ENCODE data around the gene DLG1.

The DLG1 gene

DNA sequence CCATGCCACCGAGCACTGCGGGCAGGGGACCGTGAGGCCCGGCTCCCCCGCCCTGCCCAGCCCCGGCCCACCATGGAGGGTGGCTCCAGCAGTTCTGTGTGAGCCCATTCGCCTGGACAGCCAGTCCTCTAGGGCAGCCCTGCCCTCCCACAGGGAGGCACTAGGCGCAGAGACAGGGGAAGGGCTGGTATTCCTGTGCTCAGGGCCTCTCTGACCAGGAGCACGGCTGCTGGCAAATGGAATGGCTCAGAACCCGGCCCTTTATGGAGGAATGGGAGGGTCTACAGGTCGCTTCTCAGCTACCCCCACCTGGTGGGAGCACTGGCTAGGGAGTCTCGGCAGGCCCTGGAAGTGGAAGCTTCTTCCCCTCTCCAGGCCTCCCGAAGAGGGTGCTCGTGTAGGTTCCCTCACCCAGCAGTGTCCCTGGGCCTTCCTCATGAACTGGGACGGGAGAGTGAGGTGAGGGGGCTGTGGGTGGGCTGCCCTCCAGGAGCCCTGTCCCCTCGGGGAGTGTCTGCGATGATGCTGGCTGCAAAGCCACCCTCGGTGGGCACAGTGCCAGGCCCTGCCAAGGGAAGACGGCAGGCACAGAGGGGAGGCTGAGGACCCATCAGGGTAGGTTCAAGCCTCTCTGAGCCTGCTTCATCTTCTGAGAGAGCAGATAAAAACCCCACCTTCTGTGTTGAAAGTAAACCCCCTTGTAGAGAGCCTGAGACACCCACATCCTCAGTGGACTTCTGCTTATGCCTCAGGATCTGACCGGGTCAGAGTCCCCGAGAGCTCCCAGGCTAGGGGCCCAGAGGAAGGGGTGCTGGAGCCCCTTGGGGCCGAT lies 270.3 kb downstream of the DLG1 start:
- no peak for DNase-seq

DNA sequence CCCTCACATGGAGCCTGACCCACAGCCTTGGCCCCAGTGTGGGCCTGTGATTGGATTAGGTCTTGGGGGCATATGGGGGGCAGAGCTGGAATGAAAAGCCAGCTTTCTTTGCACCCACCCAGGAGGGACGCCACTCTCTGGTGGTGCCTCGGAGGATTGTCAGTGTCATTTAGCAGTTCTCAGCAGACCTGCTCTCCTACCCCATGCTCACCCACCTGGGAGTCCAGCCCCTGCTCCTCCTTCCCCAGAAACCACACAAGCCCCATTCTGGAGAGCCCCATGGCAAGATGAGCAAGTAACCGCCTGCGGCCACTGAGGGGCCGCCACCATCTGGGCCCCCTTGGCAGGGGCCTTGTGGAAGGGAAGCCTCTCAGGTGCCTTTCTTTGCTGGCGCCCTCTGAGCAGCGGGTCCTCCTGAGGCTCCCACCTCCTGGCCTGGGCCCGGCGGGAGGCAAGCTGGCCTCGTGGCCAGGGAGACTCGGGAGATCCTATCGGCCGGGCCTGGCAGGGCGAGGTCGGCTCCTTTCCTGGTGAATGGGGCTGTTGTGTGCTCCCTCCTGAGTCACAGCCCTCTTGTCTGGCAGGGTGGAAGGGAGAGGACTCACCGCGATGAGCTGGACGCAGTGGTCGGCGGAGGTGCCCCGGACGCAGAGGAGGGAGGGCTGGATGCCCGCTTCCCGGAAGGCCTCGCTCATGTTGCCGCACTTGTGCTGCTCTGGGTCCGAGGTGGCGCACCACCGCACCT lies 271.1 kb downstream of the DLG1 start:
- no peak for DNase-seq

DNA sequence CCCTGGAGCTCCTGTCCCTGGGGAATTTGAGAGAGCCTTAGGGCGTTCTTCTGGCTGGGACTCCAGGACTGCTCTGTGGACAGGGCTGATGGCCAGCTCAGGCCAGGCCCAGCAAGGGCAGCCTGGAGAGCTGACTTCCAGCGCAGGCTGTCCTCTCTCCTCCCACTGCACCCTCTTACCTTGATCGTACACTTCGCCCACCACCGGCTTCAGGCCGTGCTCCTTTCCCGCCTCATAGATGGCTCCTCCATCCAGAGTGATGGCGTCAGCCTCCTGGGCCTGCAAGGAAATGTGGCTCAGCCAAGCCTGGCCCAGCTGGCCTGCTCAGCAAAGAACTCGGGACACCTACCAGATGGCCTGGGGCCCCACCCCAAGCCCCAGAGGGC lies 271.9 kb downstream of the DLG1 start:
- DNase-seq: no peak

DNA sequence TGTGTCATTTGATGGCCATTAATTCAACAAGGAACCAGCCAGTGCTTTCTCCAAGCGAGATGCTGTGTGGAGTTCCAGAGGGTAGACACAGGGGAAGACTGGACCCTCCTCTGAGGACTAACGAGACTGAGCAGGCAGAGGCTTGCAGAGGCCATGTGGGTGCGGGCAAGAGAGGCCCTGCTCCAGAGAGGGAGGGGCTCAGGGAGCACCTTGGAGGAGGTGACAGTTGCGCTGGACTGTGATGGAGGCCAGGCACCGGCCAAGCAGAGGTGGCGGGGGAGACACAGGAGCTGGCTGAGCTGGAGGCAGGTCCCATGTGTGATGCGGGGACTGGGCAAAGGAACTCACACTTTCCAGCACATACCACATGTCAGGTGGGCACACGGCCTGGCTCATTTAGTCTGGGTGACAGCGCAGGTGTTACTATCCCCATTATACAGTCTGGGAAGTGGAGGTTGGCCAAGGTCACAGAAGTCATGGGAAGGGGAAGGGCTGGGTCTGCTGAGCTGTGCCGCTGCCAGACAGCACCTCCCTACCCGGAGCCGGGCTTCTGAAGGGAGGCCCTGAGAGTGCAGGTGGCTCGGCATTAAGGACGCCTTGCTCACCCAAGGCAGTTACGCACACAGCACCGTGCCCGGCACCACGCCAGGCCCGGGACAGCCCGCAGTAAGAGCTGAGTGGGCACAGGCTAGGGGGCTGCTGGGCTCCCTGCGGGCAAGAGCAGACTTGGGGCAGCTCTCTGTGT lies 272.5 kb downstream of the DLG1 start:
- no peak for DNase-seq

DNA sequence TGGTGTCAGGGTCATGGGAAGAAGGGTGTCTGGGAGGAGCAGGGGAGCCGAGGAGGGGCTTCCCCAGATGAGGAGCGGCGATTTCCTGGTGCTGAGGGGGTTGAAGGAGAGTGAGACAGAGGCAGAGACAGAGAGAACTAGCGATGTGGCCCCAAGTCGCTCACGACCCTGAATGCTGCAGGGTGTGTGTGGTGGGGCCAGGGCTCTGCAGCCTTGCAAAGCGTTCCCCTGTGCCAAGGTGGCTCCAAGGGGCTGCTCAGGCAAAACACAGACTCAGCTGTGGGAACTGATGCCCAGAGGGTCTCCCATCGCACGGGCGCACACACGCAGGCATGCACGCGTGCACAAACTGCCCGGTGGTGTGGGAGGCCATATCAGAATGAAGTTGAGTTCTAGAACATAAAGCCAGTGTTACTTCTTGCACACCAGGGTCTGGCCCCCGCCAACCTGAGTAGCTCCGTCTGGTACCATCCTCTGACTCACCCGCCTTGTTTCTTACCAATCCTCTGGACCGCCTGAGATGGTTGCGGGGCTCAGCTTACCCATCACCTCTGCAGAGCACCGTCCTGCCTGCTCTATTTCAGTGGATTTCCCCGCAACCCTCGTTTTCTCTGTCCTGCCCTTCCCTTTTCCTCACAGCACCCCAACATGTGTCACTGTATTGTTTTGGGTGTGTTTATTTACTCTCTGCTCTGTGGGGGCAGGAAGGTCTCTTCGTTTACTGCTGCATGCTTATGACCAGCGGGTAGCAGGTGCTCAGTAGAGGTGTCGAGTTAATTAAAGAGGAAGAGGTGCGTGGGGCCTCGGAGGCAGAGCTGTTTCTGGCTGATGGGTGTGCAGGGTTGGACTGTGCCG lies 273.3 kb downstream of the DLG1 start:
- DNase-seq: no peak

DNA sequence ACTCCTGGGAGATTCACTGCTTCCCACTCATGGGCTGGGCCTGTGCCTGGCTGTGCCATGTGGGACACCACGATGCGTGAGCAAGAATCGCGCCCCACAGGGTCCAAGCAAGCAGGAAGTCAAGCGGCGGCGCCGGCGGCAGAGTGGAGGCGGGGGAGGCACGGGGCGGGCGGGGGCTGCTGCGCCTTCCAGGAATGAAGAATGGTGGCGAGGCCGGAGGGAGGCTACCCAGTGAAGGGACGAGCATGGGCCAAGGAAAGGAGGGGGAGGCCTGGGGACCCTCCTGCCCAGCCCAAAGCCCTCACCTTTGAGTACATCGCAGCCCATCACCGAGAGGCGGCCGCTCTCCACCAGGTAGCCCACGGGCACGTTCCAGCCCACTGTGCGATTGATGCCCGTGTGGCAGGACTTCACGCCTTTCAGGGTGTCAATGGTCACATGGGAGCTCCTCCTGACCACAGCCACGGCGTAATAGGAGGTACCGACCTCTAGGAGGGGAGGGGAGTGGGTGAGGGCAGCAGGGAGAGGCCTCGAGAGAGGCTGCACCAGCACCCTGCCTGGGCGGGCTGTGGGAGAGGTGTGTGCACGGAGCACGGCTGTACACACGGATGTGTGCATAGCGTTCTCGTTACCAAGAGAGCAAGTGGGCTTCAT lies 274.3 kb downstream of the DLG1 start:
- no peak for DNase-seq

DNA sequence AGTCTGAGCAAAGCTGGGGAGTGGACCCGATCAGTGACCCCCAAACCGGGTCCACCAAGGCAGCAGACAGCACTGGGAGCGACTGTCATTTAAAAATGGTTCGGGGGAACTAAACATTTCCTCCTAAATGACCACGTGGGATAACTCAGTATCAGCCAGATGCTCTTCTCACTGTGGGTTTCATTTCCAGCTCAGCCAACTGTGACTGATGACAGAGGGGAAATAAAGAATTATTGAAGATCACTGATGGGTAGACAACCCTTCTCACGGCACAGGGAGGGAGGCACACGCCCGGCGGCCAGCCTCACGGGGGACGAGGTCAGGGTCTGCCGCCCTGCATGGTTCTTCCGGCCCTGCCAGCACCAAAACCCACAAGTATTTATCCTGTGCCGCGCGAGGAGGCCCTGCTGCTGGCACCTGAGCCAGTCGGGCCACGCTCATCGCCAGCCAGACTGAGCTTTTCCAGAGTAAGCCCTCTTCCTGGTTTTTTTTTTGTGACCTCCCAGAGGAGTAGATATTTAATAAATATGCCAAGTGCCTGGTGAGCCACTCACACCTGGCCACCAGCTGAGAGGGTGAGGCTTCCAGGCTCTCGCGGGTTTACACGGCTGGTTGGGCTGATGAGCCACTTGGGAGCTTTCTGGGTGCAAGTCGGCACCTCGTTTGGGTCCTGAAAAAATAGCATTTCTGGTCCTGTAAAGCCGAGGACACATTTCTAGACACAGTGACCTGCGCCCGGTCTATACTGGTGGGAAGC lies 275.0 kb downstream of the DLG1 start:
- no peak for DNase-seq

DNA sequence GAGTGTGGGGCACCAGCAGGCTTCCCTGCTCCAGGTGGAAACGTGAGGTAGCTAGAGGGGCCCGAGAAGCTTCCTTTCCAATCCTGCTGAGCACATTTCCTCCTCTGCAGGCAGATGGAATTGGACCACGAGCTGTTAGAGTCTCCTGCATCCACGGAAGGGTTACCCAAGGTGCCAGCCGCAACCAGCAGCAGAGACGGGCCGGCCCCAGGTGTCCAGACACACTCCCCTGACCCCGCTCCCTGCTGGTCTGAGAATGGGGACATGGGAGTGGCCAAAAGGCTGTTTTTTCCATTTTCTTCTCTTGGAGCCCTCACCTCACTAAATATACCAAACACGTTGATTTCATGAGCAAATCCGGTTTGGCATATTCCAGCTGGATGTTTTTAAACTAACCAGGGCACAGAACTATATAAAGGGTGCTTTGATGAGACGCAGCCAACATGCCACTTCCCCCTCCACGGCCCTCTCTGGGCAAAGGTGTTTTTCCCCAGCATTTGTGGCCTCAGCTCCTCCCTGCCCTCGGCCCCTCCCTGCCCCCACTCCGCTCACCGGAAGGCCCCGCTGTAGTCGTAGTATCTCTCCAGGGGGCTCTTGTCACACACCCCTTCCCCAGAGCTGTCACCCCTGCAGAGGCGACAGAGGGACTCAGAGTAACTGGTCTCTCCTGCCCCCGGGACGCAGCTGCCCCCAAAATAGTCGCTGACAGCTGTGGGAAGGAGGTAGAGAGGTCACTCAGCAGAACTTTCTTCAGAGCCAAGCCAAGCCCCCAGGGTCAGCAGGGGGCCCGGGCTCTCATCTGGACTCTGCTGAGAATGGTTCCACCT lies 275.8 kb downstream of the DLG1 start:
- no peak for DNase-seq

DNA sequence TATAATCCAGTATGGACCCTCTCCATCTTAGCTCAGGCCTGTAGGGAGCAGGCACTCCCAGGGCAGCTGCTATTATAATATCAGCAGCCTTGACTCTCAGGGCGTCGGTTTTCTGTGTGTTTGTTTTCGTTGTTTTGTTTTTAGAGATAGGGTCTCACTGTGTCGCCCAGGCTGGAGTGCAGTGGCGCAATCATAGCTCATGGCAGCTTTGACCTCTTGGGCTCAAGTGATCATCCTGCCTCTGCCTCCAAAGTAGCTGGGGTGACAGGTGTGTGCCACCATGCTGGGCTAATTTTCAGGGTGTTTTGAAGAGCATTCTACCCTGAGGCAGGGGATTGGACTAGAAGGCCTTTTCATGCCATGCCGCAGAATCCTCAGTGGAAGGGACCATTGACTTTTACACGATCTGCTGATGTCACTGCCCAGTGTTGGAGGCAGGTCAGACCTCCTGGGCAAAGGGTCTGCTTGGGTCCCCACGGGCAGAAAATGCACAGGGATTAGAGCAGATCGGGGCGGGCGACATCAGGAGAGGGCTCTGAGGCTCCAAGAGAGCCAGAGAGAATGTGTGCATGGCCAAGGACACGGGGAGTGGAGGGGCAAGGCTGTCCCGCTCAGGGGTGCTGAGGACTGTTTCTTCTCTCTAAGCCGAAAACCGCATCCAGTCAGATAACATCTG lies 276.5 kb downstream of the DLG1 start:
- DNase-seq: no peak

DNA sequence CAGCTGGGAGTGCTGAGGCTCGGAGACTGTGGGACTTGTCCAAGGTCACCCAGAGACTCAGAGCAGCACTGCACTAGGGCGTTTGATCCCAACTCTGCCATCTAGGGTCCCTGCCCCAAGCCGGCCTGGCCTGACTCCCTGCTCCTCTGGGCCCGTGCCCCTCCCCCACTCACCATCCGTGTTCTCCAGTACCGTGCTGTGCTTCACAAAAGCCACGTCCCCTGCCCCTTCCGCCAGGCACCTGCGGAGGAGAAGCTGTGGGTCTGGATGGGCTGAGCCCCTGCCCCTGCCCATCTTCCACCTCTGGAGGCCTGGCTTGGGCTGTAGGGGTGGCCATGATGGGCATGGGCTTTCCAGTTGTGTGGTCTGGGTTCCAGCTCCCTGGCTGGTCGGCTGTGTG lies 277.2 kb downstream of the DLG1 start:
- DNase-seq: no peak

DNA sequence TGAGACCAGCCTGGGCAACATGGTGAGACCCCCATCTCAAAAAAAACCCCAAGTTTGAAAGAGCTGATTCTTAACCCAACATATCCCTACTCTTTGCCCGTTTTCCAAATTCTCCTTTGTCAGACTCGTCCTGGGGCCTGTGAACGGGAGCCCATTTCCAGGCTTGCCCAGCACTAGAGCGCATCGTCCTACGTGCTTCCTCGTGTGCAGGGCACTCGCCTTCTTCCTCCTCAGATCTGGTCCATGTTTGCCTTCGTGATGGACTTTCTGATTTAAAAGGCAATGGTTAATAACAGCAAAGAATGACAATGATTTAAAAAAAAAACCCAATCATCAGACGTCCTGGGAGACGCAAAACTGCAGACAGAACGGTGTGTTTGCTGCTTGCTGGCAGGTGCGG lies 278.9 kb downstream of the DLG1 start:
- no peak for DNase-seq

DNA sequence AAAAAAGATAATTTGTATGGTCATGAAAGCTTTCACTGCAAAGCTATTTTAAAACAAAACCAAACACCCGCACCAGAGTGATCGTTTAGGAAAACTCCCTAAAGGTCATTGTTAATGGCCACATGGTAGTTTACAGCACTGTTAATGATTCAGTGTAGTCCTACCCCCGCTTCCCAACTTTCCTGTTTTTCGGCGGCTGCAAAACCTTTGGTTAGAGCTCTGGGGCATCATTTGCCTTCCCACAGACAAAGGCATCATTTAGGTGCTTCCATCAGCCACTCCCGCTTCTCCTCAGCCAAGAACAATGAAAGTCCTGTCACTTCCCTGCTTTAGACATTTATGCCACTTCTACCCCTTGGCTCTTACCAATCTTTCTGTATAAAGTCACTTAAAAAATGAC lies 279.4 kb downstream of the DLG1 start:
- no peak for DNase-seq

DNA sequence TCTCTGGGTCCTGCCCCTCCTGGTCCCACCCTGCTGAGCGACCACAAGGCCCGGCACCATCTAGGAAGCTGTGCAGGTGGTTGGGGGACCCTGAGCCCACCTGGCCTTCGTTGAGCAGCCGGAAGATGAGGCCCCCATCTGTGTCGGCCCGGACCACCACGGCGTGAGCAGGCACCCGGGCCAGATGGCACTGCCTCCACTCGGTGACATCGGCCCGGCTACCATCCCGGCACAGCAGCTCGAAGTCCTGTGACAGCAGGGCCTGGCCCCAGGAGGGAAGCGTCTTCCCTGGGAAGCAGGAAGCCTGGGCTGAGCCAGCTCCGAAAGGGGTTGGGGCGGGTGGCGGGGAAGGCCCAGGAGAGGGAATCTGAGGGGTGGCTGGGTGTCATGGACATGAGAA lies 281.4 kb downstream of the DLG1 start:
- no peak for DNase-seq

DNA sequence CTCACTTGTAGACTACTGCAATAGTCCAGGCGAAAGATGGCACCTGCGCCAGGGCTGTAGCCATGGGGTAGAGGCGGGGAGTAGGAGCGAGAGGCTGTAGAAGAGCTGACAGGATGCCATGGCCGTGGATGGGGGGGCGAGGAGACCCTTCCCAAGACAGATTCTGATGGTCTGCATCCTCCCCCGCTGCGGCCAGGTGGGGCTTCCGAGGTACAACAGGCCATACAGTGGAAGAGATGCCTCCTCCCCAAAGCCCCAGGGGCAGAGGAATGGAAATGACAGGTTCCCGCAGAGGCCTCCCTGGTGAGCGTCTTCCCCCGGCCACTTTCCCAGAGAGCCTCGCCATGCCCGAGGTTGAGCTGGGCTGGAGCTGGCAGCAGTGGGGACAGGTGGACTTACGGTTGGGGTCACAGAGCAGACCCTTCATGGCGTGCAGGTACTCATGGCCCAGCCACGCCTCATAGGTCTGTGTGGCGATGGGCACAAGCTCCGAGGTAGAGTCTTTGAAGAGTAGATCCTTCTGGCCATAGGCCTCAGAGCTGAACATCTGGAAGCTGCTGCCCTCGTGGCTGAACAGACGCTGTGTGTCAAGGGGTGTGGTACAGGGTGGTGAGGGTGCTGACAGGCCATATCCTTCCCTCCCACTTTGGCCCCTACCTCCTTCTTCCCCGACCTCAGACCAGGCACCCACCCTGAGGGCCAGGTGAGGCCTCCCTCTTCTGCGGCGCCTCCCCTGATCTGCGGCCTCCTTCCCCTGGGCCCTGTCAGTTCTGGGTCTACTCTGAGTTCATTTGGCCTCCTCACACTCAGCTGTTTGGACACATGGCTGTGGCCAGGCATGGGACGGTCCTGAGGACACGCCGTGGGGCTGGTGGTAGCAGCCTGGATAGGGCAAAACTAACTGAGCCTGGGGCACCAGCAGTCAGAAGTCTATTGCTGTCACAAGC lies 282.3 kb downstream of the DLG1 start:
- DNase-seq: no peak

DNA sequence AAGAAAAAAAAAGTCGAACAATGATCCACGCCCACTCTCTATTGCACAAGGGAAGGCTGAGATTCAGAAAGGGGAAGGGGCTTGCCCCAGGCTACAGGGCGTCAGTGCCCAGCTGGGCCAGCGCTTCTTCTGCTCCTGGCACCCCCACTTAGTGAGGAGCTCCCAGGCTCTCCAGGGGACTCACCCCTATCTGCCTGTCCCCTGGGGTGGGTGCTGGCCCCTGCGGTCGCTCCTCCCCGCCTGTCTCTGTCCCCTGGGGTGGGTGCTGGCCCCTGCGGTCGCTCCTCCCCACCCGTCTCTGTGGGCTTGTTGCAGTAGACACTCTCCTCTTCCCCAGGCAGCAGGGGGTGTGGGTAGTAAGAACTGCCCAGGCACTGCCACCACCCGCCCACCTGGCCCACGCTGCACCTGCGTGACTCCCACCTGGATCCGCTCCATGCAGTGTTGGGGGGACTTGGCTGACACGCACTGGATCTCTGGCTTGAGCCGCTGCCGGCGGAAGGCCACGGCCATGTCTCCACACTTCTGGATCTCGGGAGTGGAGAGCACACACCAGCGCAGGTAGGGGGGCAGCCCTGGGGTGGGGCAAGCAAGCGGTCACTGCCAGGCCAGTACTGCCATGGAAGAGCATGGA lies 283.4 kb downstream of the DLG1 start:
- DNase-seq: no peak

DNA sequence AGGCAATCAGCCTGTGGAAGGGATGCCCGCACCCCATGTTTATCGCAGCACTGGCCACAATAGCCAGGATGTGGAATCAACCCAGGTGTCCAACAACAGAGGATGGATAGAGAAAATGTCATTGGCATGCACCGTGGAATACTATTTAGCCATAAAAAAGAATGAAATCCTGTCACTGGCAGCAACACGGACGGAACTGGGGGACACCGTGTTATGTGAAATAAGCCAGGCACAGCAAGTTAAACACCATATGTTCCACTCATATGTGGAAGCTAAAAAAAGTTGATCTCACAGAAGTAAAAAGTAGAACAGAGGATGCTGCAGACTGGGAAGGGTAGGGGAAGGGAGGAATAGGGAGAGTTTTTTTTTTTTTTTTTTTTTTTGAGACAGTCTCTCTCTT lies 284.4 kb downstream of the DLG1 start:
- DNase-seq: no peak

DNA sequence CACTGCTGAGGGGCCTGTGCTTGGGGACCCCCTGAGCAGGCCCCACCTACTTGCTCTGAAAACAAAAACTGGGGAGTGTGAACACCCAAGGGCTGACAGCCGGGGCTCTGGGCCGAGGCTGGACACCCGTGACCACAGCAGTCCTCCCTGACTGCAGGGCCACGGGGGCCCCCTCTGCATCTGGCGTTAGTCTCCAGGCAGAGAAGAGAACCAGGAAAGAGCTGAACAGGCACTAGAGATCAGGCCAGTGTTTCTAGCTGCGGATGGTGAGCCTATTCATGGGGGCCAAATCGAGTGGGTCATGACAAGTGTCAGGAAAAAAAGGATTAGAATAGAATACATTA lies 285.9 kb downstream of the DLG1 start:
- DNase-seq: no peak
